Epithelial cell of esophagus (primary cell): ENCODE results near the gene PTGES.
"Not testable (repeated sequence)": the region's sequence is repeated elsewhere in the genome, so short reads cannot be mapped to it uniquely, and the experiment has no call there.

Experiments
- DNase-seq: peaks from one replicate; pipeline ENCODE4 v3.0.0; 2010; ENCODE audit warnings: low read depth
- H3K4me3 ChIP-seq: 2 replicates; pipeline ENCODE4 v1.5.1; 2011; ENCODE audit warnings: mild to moderate bottlenecking, low read length, control low read depth
- CTCF ChIP-seq: IDR thresholded peaks from 2 replicates; pipeline ENCODE4 v1.5.1; 2011; ENCODE audit warnings: low read depth, mild to moderate bottlenecking, low read length, control low read depth, inconsistent platforms; ENCODE audit not compliant: insufficient read depth; ENCODE audit errors: missing control alignments

Gene PTGES, protein sequence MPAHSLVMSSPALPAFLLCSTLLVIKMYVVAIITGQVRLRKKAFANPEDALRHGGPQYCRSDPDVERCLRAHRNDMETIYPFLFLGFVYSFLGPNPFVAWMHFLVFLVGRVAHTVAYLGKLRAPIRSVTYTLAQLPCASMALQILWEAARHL

GRCh38 chr9:129752900-129753729 lies at the start of gene PTGES:
Gene PTGES (minus strand): TSS chr9:129753042. CDS start chr9:129753012, 30 bp downstream.
- no peak for TF ChIP-seq CTCF
- peak within 1 kb of the TSS; percentile 42 for H3K4me3 ChIP-seq
- DNase-seq: peak; percentile 78

DNA sequence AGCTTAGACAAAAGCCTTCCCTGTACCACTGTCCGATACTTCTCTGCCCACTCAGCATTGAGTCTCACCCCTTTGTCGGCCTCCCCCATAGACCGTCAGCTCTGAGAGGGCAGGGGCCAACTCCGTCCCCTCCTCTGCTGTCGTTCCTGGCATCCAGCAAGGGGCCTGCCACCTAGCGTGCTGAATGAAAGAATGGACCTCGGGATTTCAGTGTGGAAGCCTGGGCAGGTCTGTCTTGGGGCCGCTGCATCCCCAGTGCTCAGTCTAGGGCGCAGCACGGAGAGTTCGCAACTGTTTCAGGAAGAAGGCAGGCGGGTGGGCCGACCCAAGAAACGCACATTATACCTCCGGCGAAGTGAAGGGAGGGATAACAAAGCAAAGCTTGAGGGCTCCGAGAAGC lies 48.7 kb upstream of the PTGES start:
- H3K4me3 ChIP-seq: no peak overlapping the region
- no peak for TF ChIP-seq CTCF
- no peak for DNase-seq

DNA sequence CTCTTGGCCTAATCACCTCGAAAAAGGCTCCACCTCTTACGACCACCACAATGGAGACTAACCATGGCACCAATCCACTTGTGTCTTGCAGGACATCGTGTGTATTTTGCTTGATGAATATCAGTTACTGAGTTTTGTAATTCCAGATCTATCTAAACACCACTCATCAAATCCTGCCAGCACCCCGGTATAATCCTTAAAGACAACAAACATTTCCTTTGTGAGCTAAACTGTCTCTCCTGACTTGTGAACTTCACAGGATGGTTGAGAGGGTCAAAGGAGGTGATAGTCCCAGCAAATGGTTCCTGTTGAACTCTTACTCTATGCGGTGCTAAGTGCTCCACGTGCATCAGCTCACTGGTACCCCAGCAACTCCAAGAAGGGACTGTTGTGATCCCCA lies 46.1 kb upstream of the PTGES start:
- TF ChIP-seq CTCF: no peak
- DNase-seq: no peak
- no peak overlapping the region for H3K4me3 ChIP-seq

- not testable (repeated sequence) for H3K4me3 ChIP-seq, DNase-seq
Observed at GRCh38 chr9:129796029-129796428, 43.2 kb upstream of the PTGES start.

DNA sequence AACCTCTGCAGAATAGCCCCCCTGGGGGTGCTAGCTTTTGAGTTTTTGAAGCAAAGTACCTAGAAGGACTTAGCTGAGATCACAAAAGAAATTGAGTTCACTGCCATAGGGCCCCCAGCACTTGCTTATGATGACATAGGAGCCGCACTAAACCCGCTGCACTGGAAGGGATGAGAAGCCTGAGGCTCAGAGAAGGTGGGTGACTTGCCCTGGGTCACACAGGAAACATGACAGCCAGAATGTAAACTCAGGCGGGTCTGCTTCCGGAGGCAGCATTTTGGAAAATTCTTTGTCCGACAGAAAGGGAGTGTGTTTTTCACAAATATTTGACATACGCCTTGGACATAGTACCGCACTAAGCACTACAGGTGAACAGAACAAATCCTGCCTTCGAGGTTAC lies 41.7 kb upstream of the PTGES start:
- H3K4me3 ChIP-seq: no peak overlapping the region
- no peak for DNase-seq
- no peak for TF ChIP-seq CTCF

- H3K4me3 ChIP-seq: no peak overlapping the region
- no peak for TF ChIP-seq CTCF
- no peak for DNase-seq
Observed at GRCh38 chr9:129786481-129786880, 33.6 kb upstream of the PTGES start.

GRCh38 chr9:129785866-129786265 lies 33.0 kb upstream of the PTGES start:
- peak; percentile 19 for DNase-seq
- TF ChIP-seq CTCF: no peak
- no peak overlapping the region for H3K4me3 ChIP-seq

DNA sequence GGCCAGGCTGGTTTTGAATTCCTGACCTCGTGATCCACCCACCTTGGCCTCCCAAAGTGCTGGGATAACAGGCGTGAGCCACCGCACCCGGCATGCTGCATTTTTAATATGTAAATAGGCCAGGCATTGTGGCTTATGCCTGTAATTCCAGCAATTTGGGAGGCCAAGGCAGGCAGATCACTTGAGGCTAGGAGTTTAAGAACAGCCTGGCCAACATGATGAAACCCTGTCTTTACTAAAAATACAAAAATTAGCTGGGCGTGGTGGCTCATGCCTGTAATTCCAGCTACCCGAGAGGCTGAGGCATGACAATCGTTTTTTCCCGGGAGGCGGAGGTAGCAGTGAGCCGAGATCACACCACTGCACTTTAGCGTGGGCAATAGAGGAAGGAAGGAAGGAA lies 32.1 kb upstream of the PTGES start:
- DNase-seq, H3K4me3 ChIP-seq: not testable (repeated sequence)
